Measurements from ENCODE around the gene UBE3D.

UBE3D gene

GRCh38 chr6:83065511-83066192 is at the start of gene UBE3D:
UBE3D (minus strand) TSS chr6:83065841; CDS start chr6:83065718, 123 bp downstream.
- peaks cover 22% of the 10 kb centered on the region for H3K4me1 ChIP-seq (ENCODE audit: control insufficient read depth, insufficient read depth, low read length)
- H3K27me3 ChIP-seq (ENCODE audit: control insufficient read depth, insufficient read depth, low read length) = no peaks in the 10 kb centered on the region
- H3K9ac ChIP-seq (ENCODE audit: low read length) = peak within 1 kb of the TSS; percentile 81
- peak within 1 kb of the TSS; percentile 81 for H3K4me3 ChIP-seq (ENCODE audit: low read depth, low read length)
- 0 out of 2 replicates have a peak within 1 kb of the TSS, but pooled peaks have one; percentile 38 for H3K27ac ChIP-seq (ENCODE audit: low read depth, low read length)
- H3K9me3 ChIP-seq (ENCODE audit: control insufficient read depth, insufficient read depth, low read depth, low read length) = no peaks in the 10 kb centered on the region
- 0 out of 2 replicates have a peak, but pooled peaks cover 3% of the 10 kb centered on the region for H3K36me3 ChIP-seq (ENCODE audit: control insufficient read depth, insufficient read depth, low read length)

DNA sequence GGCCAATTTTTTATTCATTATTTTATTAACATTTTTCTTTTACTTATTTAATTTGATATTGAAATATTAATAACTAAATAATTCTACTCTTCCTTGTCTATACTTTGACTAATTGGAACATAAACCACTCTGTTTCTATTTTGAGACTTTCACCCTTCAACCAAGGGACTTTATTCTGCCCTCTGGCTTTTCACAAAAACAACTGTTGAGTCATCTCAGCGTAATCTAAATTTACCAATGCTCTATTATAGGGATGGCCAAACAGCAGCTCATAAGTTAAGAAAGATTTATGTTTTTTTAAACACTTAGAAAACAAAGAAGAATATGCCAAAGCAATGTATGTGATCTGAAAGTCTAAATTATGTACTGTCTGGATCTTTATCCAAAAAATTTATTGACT is 48.5 kb upstream of the UBE3D start:
- H3K4me1 ChIP-seq (ENCODE audit: control insufficient read depth, insufficient read depth, low read length) = no peaks in the 10 kb centered on the region

DNA sequence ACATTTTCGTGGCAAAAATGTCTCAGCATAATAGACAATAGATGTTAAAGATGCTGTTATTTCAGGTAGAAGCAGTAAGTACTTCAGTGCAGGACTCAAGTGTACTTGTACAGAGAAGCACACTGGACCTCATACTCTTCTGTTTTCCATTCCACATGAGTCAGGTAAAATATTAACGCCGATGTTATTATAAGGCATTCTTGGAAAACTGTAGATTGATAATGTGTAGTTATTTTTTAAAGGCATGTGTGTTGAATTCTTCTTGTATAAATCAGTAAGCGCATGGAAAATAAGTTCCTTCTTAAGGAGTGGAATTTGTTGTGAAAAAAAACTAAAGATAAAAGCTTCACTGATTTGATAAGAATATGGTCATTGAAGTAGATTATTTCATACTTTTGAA is 47.6 kb upstream of the UBE3D start:
- no peak overlapping the region for H3K4me3 ChIP-seq (ENCODE audit: low read depth, low read length)
- no peaks in the 10 kb centered on the region for H3K9me3 ChIP-seq (ENCODE audit: control insufficient read depth, insufficient read depth, low read depth, low read length)
- H3K9ac ChIP-seq (ENCODE audit: low read length) = no peak overlapping the region
- H3K27ac ChIP-seq (ENCODE audit: low read depth, low read length) = no peak overlapping the region
- H3K27me3 ChIP-seq (ENCODE audit: control insufficient read depth, insufficient read depth, low read length) = no peaks in the 10 kb centered on the region
- no peaks in the 10 kb centered on the region for H3K4me1 ChIP-seq (ENCODE audit: control insufficient read depth, insufficient read depth, low read length)
- peaks cover 17% of the 10 kb centered on the region for H3K36me3 ChIP-seq (ENCODE audit: control insufficient read depth, insufficient read depth, low read length)

More for the DNA sequence above, 48.5 kb upstream of the UBE3D start:
- Histone ChIP-seq H3K36me3 (ENCODE audit: control insufficient read depth, insufficient read depth, low read length) (peaks cover 14% of the 10 kb centered on the region), H3K4me3 (ENCODE audit: low read depth, low read length) (no peak overlapping the region), H3K9me3 (ENCODE audit: control insufficient read depth, insufficient read depth, low read depth, low read length) (no peaks in the 10 kb centered on the region), H3K9ac (ENCODE audit: low read length) (no peak overlapping the region), H3K27ac (ENCODE audit: low read depth, low read length) (no peak overlapping the region), H3K27me3 (ENCODE audit: control insufficient read depth, insufficient read depth, low read length) (no peaks in the 10 kb centered on the region)

DNA sequence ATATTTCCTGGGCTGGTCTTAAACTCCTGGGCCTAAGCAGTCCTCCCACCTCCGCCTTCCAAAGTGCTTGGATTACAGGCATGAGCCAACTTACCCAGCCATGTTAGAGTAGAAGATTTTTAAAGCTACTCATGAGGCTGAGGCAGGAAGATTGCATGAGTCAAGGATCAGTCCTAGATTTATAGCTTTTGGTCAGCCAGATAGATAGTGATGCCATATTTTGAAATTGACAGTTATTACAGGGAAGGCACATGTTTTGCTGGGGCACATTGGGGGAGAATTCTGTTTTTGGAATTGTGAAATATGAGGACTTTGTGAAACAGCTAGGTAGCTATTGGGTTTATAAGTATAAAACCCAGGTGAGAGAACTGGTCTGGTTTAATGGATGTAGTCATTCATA is 42.7 kb upstream of the UBE3D start:
- H3K4me1 ChIP-seq (ENCODE audit: control insufficient read depth, insufficient read depth, low read length) = no peaks in the 10 kb centered on the region
- H3K9me3 ChIP-seq (ENCODE audit: control insufficient read depth, insufficient read depth, low read depth, low read length) = no peaks in the 10 kb centered on the region
- H3K27me3 ChIP-seq (ENCODE audit: control insufficient read depth, insufficient read depth, low read length) = no peaks in the 10 kb centered on the region
- H3K4me3 ChIP-seq (ENCODE audit: low read depth, low read length) = no peak overlapping the region
- H3K36me3 ChIP-seq (ENCODE audit: control insufficient read depth, insufficient read depth, low read length) = peaks cover 17% of the 10 kb centered on the region
- no peak overlapping the region for H3K27ac ChIP-seq (ENCODE audit: low read depth, low read length)
- H3K9ac ChIP-seq (ENCODE audit: low read length) = no peak overlapping the region

- Histone ChIP-seq H3K27ac (ENCODE audit: low read depth, low read length) (no peak overlapping the region), H3K9me3 (ENCODE audit: control insufficient read depth, insufficient read depth, low read depth, low read length) (no peaks in the 10 kb centered on the region), H3K4me1 (ENCODE audit: control insufficient read depth, insufficient read depth, low read length) (no peaks in the 10 kb centered on the region), H3K4me3 (ENCODE audit: low read depth, low read length) (no peak overlapping the region), H3K27me3 (ENCODE audit: control insufficient read depth, insufficient read depth, low read length) (no peaks in the 10 kb centered on the region), H3K36me3 (ENCODE audit: control insufficient read depth, insufficient read depth, low read length) (0 out of 2 replicates have a peak, but pooled peaks cover 5% of the 10 kb centered on the region), H3K9ac (ENCODE audit: low read length) (no peak overlapping the region)
These were observed 32.9 kb upstream of the UBE3D start for GRCh38 chr6:83098589-83098988.

DNA sequence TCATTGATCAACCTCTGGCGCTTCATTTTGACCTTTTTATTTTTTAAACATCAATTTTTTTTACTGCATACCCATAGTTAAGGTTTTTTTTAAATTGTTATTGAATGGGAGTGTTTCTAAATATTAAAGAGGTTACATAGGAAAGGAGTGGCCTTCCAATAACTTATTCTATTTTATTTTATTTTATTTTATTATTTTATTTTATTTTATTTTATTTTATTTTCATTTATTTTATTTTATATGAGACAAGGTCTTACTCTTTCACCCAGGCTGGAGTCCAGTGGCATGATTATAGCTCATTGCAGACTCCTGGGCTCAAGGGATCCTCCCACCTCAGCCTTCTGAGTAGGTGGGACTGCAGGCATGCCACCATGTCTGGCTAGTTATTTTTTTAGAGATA is 32.0 kb upstream of the UBE3D start:
- no peak overlapping the region for H3K4me3 ChIP-seq (ENCODE audit: low read depth, low read length)
- no peaks in the 10 kb centered on the region for H3K27me3 ChIP-seq (ENCODE audit: control insufficient read depth, insufficient read depth, low read length)
- no peak overlapping the region for H3K9ac ChIP-seq (ENCODE audit: low read length)
- 0 out of 2 replicates have a peak, but pooled peaks cover 5% of the 10 kb centered on the region for H3K36me3 ChIP-seq (ENCODE audit: control insufficient read depth, insufficient read depth, low read length)
- H3K27ac ChIP-seq (ENCODE audit: low read depth, low read length) = no peak overlapping the region
- H3K9me3 ChIP-seq (ENCODE audit: control insufficient read depth, insufficient read depth, low read depth, low read length) = no peaks in the 10 kb centered on the region
- H3K4me1 ChIP-seq (ENCODE audit: control insufficient read depth, insufficient read depth, low read length) = no peaks in the 10 kb centered on the region

GRCh38 chr6:83097204-83097603 is 31.6 kb upstream of the UBE3D start:
- Histone ChIP-seq H3K36me3 (ENCODE audit: control insufficient read depth, insufficient read depth, low read length) (0 out of 2 replicates have a peak, but pooled peaks cover 2% of the 10 kb centered on the region), H3K27ac (ENCODE audit: low read depth, low read length) (no peak overlapping the region), H3K9ac (ENCODE audit: low read length) (no peak overlapping the region), H3K4me3 (ENCODE audit: low read depth, low read length) (no peak overlapping the region), H3K4me1 (ENCODE audit: control insufficient read depth, insufficient read depth, low read length) (no peaks in the 10 kb centered on the region), H3K9me3 (ENCODE audit: control insufficient read depth, insufficient read depth, low read depth, low read length) (no peaks in the 10 kb centered on the region), H3K27me3 (ENCODE audit: control insufficient read depth, insufficient read depth, low read length) (no peaks in the 10 kb centered on the region)

- Histone ChIP-seq H3K4me3 (ENCODE audit: low read depth, low read length) (no peak overlapping the region), H3K27me3 (ENCODE audit: control insufficient read depth, insufficient read depth, low read length) (no peaks in the 10 kb centered on the region), H3K36me3 (ENCODE audit: control insufficient read depth, insufficient read depth, low read length) (no peaks in the 10 kb centered on the region), H3K9ac (ENCODE audit: low read length) (no peak overlapping the region), H3K27ac (ENCODE audit: low read depth, low read length) (no peak overlapping the region), H3K4me1 (ENCODE audit: control insufficient read depth, insufficient read depth, low read length) (no peaks in the 10 kb centered on the region), H3K9me3 (ENCODE audit: control insufficient read depth, insufficient read depth, low read depth, low read length) (no peaks in the 10 kb centered on the region)
These were observed 31.1 kb upstream of the UBE3D start for GRCh38 chr6:83096791-83097190.

DNA sequence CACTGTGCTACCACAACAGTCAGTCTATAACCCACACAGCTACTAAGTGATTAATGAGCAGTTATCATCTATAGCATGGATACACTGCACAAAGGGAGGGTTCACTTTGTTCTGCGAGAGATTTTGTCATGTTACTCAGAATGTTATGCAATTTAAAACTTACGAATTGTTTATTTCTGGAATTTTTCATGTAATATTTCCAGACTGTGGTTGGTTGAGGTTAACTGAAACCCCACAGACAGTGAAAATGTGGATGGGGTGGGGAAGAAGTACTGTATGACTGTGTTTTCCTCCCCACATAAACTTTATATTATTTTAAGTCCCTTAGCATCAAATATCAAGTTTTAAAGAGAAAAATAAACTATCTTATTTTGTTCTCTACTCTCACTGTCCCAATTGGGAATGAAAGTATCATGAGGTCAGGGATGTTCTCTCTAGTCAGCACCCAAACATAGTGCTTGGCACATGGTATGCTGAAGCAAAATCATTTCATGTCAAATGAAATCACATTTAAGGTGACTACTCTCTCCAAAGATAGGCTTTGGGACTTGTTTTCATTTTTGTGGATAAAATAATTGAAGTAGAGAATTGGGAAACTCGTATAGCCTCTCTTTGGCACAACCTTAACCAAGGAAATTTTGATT is 27.2 kb upstream of the UBE3D start:
- no peak overlapping the region for H3K4me3 ChIP-seq (ENCODE audit: low read depth, low read length)
- no peaks in the 10 kb centered on the region for H3K36me3 ChIP-seq (ENCODE audit: control insufficient read depth, insufficient read depth, low read length)
- no peaks in the 10 kb centered on the region for H3K9me3 ChIP-seq (ENCODE audit: control insufficient read depth, insufficient read depth, low read depth, low read length)
- no peak overlapping the region for H3K27ac ChIP-seq (ENCODE audit: low read depth, low read length)
- no peaks in the 10 kb centered on the region for H3K4me1 ChIP-seq (ENCODE audit: control insufficient read depth, insufficient read depth, low read length)
- no peaks in the 10 kb centered on the region for H3K27me3 ChIP-seq (ENCODE audit: control insufficient read depth, insufficient read depth, low read length)
- H3K9ac ChIP-seq (ENCODE audit: low read length) = no peak overlapping the region

DNA sequence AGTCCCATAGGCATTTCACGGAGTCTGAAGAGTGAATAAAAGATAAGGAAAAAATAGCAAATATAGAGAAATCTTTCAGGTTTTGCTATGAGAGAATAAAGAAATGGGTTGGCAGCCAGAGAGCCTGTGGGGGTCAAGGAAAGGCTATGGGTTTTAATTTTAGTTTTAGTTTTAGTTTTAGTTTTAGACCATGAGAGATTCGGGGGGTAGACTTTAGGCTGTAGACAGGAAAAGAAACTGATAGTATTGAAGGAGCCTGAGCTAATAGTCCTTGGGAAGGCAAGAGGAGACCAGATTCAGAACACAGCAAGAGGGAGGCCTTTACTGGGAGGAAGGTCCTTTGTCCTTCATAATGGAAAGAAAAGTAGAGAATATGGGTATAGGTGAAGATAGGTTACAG is 21.1 kb upstream of the UBE3D start:
- H3K9ac ChIP-seq (ENCODE audit: low read length) = no peak overlapping the region
- H3K27ac ChIP-seq (ENCODE audit: low read depth, low read length) = no peak overlapping the region
- no peak overlapping the region for H3K4me3 ChIP-seq (ENCODE audit: low read depth, low read length)
- no peaks in the 10 kb centered on the region for H3K36me3 ChIP-seq (ENCODE audit: control insufficient read depth, insufficient read depth, low read length)
- no peaks in the 10 kb centered on the region for H3K4me1 ChIP-seq (ENCODE audit: control insufficient read depth, insufficient read depth, low read length)
- no peaks in the 10 kb centered on the region for H3K27me3 ChIP-seq (ENCODE audit: control insufficient read depth, insufficient read depth, low read length)
- no peaks in the 10 kb centered on the region for H3K9me3 ChIP-seq (ENCODE audit: control insufficient read depth, insufficient read depth, low read depth, low read length)

- H3K4me1 ChIP-seq (ENCODE audit: control insufficient read depth, insufficient read depth, low read length) = peaks cover 11% of the 10 kb centered on the region
These were observed 17.8 kb upstream of the UBE3D start for GRCh38 chr6:83083476-83083875.

More at GRCh38 chr6:83083476-83083875, 17.8 kb upstream of the UBE3D start:
- H3K36me3 ChIP-seq (ENCODE audit: control insufficient read depth, insufficient read depth, low read length) = no peaks in the 10 kb centered on the region
- H3K27me3 ChIP-seq (ENCODE audit: control insufficient read depth, insufficient read depth, low read length) = no peaks in the 10 kb centered on the region
- H3K4me3 ChIP-seq (ENCODE audit: low read depth, low read length) = no peak overlapping the region
- H3K9me3 ChIP-seq (ENCODE audit: control insufficient read depth, insufficient read depth, low read depth, low read length) = no peaks in the 10 kb centered on the region
- H3K9ac ChIP-seq (ENCODE audit: low read length) = no peak overlapping the region
- no peak overlapping the region for H3K27ac ChIP-seq (ENCODE audit: low read depth, low read length)

All from HUES6 (cell line).